DND-41 (cell line): ENCODE data around the gene SLC2A10.

Source experiments
- CTCF ChIP-seq: IDR thresholded peaks from 2 replicates; pipeline ENCODE4 v1.5.1; 2012; ENCODE audit warnings: borderline replicate concordance, low read length, moderate library complexity, mild to moderate bottlenecking; ENCODE audit not compliant: poor library complexity, severe bottlenecking; ENCODE audit errors: extremely low read depth
- EZH2 ChIP-seq: IDR thresholded peaks from 3 replicates; pipeline ENCODE4 v1.6.1; 2012; ENCODE audit warnings: borderline replicate concordance, low read depth, mild to moderate bottlenecking, moderate library complexity, low read length, inconsistent platforms; ENCODE audit not compliant: severe bottlenecking

DNA sequence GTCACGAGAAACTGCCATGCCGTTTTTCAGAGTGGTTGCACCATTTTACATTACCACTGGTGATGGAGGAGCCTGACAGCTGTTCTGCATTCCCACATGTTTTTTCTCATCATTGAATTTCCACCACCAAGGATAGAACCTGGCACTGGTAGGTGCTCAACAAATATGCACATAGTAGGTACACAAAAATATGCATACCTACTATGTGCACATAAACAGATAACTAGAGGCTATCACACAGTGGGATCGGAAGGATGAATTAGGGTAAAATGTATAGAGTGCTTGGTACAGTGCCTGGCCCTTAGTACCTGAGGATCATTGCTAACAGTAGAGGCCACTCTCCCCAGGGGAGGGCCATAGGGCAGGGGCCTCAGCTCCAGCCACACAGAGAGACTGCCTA lies 47.0 kb downstream of the SLC2A10 start:
- no peak for TF ChIP-seq CTCF
- TF ChIP-seq EZH2, result no peak
